Heart right ventricle (tissue), 16 donors: ENCODE data around the gene BCAR3. TPM values are rescaled to one million over a fixed set of nuclear protein-coding genes. Genes with fewer than 3 reads are reported as not detected.
"Not testable (repeated sequence)": the region's sequence is repeated elsewhere in the genome, so short reads cannot be mapped to it uniquely, and the experiment has no call there.

Experiments
- ATAC-seq, 8 donors: fragments of 200-7000 bp; cut with Tn5 transposase; one replicate each; pipeline ENCODE4 v1.9.1; 2020; ENCODE audit warnings: mild to moderate bottlenecking in 8 of 8, moderate library complexity in 8 of 8, moderate number of reproducible peaks in 1 of 8
- DNase-seq, 2 donors: peaks; one replicate each; pipeline ENCODE4 v3.0.0-alpha.2; 2020
- H3K27ac ChIP-seq, 10 donors: fragments of 200-600 bp; sonication (generic) in 2 of 10; one replicate each; pipeline versions ENCODE4 v1.5.0 to v1.8.0; 2020 to 2022; ENCODE audit warnings: mild to moderate bottlenecking in 3 of 10
- H3K27me3 ChIP-seq, 7 donors: fragments of 200-600 bp; one replicate each; pipeline ENCODE4 v1.8.0; 2021 to 2022; ENCODE audit warnings: mild to moderate bottlenecking in 2 of 7
- H3K36me3 ChIP-seq, 9 donors: fragments of 200-600 bp; sonication (generic) in 1 of 9; one replicate each; pipeline versions ENCODE4 v1.5.0 to v1.8.0; 2020 to 2022; ENCODE audit warnings: mild to moderate bottlenecking in 2 of 9
- H3K4me1 ChIP-seq, 9 donors: fragments of 200-600 bp; sonication (generic) in 1 of 9; one replicate each; pipeline versions ENCODE4 v1.5.0 to v1.8.0; 2020 to 2022; ENCODE audit warnings: mild to moderate bottlenecking in 4 of 9
- H3K4me3 ChIP-seq, 10 donors: fragments of 200-600 bp; sonication (generic) in 2 of 10; one replicate each; pipeline versions ENCODE4 v1.5.0 to v1.8.0; 2020 to 2022; ENCODE audit warnings: mild to moderate bottlenecking in 7 of 10, moderate library complexity in 2 of 10
- H3K9me3 ChIP-seq, 11 donors: fragments of 200-600 bp in 10 of 11; sonication (generic) in 2 of 11; one replicate each; pipeline versions ENCODE4 v1.5.0 to v1.8.0; 2013 to 2022; ENCODE audit warnings: mild to moderate bottlenecking in 2 of 11, control low read depth in 1 of 11, moderate library complexity in 1 of 11
- CTCF ChIP-seq, 9 donors: fragments of 200-600 bp; sonication (generic) in 2 of 9; IDR thresholded peaks; one replicate each; pipeline versions ENCODE4 v1.5.0 to v1.8.0; 2021 to 2022; ENCODE audit warnings: antibody characterized with exemption in 9 of 9, mild to moderate bottlenecking in 5 of 9, moderate library complexity in 1 of 9
- WGBS, 2 donors: extraction: QIAGEN DNeasy Blood & Tissue Kit; methylation state at CpG; one replicate each; pipeline ENCODE4 v1.1.7; 2013; ENCODE audit warnings: inconsistent platforms in 1 of 2; 5-methylcytosine and 5-hydroxymethylcytosine counted together
- intact Hi-C, 10 donors: fragments of 100-400 bp; cut with DNase I; formaldehyde crosslinking; loops; one replicate each; pipeline versions ENCODE4 v1.11.1 to v1.14.2; 2022
- polyA plus RNA-seq, 2 donors: library from polyadenylated mRNA; stranded (reverse); fragments of 200-250 nt; gene quantifications; one replicate each; pipeline ENCODE4 v1.2.3, GENCODE V29; 2013
- total RNA-seq, 10 donors: library from RNA; stranded (reverse); fragmentation: NEBNext Ultra II Directional in 3 of 10; extraction: Animal tissue kit (Norgen Biotek cat#: 25700) in 3 of 10; gene quantifications; one replicate each; pipeline versions ENCODE4 v1.2.1 to v1.2.4, GENCODE V29; 2021 to 2023
- donor health status: Arrhythmogenic right ventricular cardiomyopathy.
- donor health status: ischemic (EF 13 %, LVEDD 7.1; RV severe dilation, severe dysfunction).
- donor health status: healthy with polysubstance abuse.
- donor health status: DM: no; HTN: yes; CAD: no.
- donor health status: DM: no; HTN: no; CAD: no.
- donor health status: ischemic (EF 25% LVEDD 6.9; RV normal size, moderate dysfunction).
- donor health status: ischemic (EF 25% LVEDD 5.7; RV mildly dilated, moderate dysfunction).
- donor health status: healthy.
- donor health status: DM: yes; HTN: yes; CAD: no.
- donor health status: Ischemic cardiomyopathy.
- donor health status: ischemic (EF 35%, LVEDD 5.7; RV mildly dilated, moderate dysfunction).
- donor health status: nonischemic (EF 11% LVEDD 7.7; RV severe dilation, severe dysfunction).
- donor health status: DM: yes; HTN: yes; CAD: no.
- donor health status: PGD.
- donor health status: ischemic (EF 29% LVEDD 5.4; RV normal size, mild dysfunction).
- donor health status: nonischemic (EF 23%, LVEDD 6.1; RV moderate dilation, normal function).

BCAR3 gene
- total and polyA plus RNA-seq, 12 donors, result 6.6 to 36.0 (median 15.9) TPM

GRCh38 chr1:93592551-93592949 is 89.1 kb downstream of the BCAR3 start:
- ATAC-seq (peak in 7 of 8 donors; percentile 28 to 56 (median 45)), DNase-seq (no peak)
- 87 to 91% methylated on average over 6 of the region's 6 CpGs for WGBS, 2 donors
- TF ChIP-seq CTCF (IDR thresholded peaks at IDR 0.05), result no peak
- no peaks in the 10 kb centered on the region for H3K27me3 ChIP-seq
- H3K36me3 ChIP-seq, result peaks cover 0 to 47% (median 14%) of the 10 kb centered on the region in 9 donors
- H3K27ac ChIP-seq, result peak overlapping the region in 8 of 10 donors; percentile 6 to 66 (median 40)
- H3K4me3 ChIP-seq, result no peak overlapping the region
- intact Hi-C loops, result no loop called here
- H3K9me3 ChIP-seq, result no peaks in the 10 kb centered on the region
- peaks cover 12 to 97% (median 60%) of the 10 kb centered on the region in 9 donors for H3K4me1 ChIP-seq

GRCh38 chr1:93591676-93592550 is 89.7 kb downstream of the BCAR3 start:
- H3K4me3 ChIP-seq, result no peak overlapping the region
- peaks cover 8 to 97% (median 60%) of the 10 kb centered on the region in 9 donors for H3K4me1 ChIP-seq
- intact Hi-C loops, result no loop called here
- peak in 1 of 8 donors; percentile 32 for ATAC-seq
- H3K9me3 ChIP-seq, result no peaks in the 10 kb centered on the region
- TF ChIP-seq CTCF (IDR thresholded peaks at IDR 0.05), result no peak
- no peak for DNase-seq
- WGBS, 2 donors, result 77 to 83% methylated on average over 17 of the region's 17 CpGs
- H3K27ac ChIP-seq, result peak overlapping the region in 6 of 10 donors; percentile 8 to 66 (median 42)
- peaks cover 0 to 54% (median 14%) of the 10 kb centered on the region in 9 donors for H3K36me3 ChIP-seq
- no peaks in the 10 kb centered on the region for H3K27me3 ChIP-seq

GRCh38 chr1:93591291-93591675 is 90.4 kb downstream of the BCAR3 start:
- H3K9me3 ChIP-seq, H3K27me3 ChIP-seq, H3K4me3 ChIP-seq, intact Hi-C loops, ATAC-seq, DNase-seq: not testable (repeated sequence)
- 82 to 88% methylated on average over 3 of the region's 3 CpGs for WGBS, 2 donors
- peak overlapping the region in 2 of 10 donors; percentile 17 to 66 for H3K27ac ChIP-seq
- peaks cover 0 to 60% (median 14%) of the 10 kb centered on the region in 9 donors for H3K36me3 ChIP-seq
- H3K4me1 ChIP-seq, result peaks cover 3 to 92% (median 58%) of the 10 kb centered on the region in 9 donors

- ATAC-seq, result no peak
Measured at GRCh38 chr1:93588955-93589354, 92.7 kb downstream of the BCAR3 start.

More at GRCh38 chr1:93588955-93589354, 92.7 kb downstream of the BCAR3 start:
- no peak for DNase-seq
- 96 to 98% methylated on average over 20 of the region's 20 CpGs for WGBS, 2 donors
- peak overlapping the region in 1 of 10 donors; percentile 28 for H3K27ac ChIP-seq
- no peak for TF ChIP-seq CTCF (IDR thresholded peaks at IDR 0.05)
- no peaks in the 10 kb centered on the region for H3K9me3 ChIP-seq
- no peak overlapping the region for H3K4me3 ChIP-seq
- peaks cover 0 to 68% (median 14%) of the 10 kb centered on the region in 9 donors for H3K36me3 ChIP-seq
- intact Hi-C loops, result no loop called here
- no peaks in the 10 kb centered on the region for H3K27me3 ChIP-seq
- peaks cover 5 to 88% (median 64%) of the 10 kb centered on the region in 9 donors for H3K4me1 ChIP-seq
